HEK293 (cell line): ENCODE data around the gene SS18.

ENCODE experiments used
- CTCF ChIA-PET: fragments of 350-600 bp; formaldehyde crosslinking; extraction: SDS; loops from one replicate; lab custom pipeline; 2021; ENCODE audit warnings: antibody characterized with exemption; lab: Yijun Ruan, JAX
- POLR2A ChIA-PET: fragments of 300-600 bp; formaldehyde crosslinking; extraction: SDS; loops from one replicate; lab custom pipeline; 2020; ENCODE audit warnings: antibody characterized with exemption, inconsistent platforms; lab: Yijun Ruan, JAX
- H3K27ac ChIP-seq: fragments of 200-500 bp; sonication (Bioruptor generic); 2 replicates; pipeline ENCODE4 v1.5.1; 2014; ENCODE audit warnings: low read depth, low read length, control low read depth, inconsistent platforms; ENCODE audit errors: extremely low read depth
- H3K36me3 ChIP-seq, 2 experiments: fragments of 200-500 bp in 1 of 2; sonication (Bioruptor generic) in 1 of 2; 1 replicate in 1 of 2; 2 replicates in 1 of 2; pipeline ENCODE4 v1.5.1; 2014 to 2017; ENCODE audit warnings: inconsistent platforms in 2 of 2, low read length in 2 of 2; ENCODE audit not compliant: control insufficient read depth in 2 of 2, insufficient read depth in 1 of 2
- H3K4me1 ChIP-seq: fragments of 200-500 bp; sonication (Bioruptor generic); 2 replicates; pipeline ENCODE4 v1.5.1; 2014; ENCODE audit warnings: mild to moderate bottlenecking, low read length, inconsistent platforms; ENCODE audit not compliant: control insufficient read depth, insufficient read depth
- H3K4me3 ChIP-seq: 2 replicates; pipeline ENCODE4 v1.5.1; 2011; ENCODE audit warnings: low read depth, mild to moderate bottlenecking, control low read depth, low read length, moderate library complexity
- H3K9me3 ChIP-seq: fragments of 200-500 bp; sonication (Bioruptor generic); 2 replicates; pipeline ENCODE4 v1.5.1; 2014; ENCODE audit warnings: low read depth, low read length, inconsistent platforms; ENCODE audit not compliant: control insufficient read depth, insufficient read depth
- HOXA7 ChIP-seq: sonication (generic); formaldehyde crosslinking; IDR thresholded peaks from 2 replicates; pipeline ENCODE4 v1.8.1; 2022; ENCODE audit warnings: missing genetic modification reagents, borderline replicate concordance
- HOXC10 ChIP-seq: sonication (generic); formaldehyde crosslinking; IDR thresholded peaks from 2 replicates; pipeline ENCODE4 v1.8.1; 2023; ENCODE audit warnings: mild to moderate bottlenecking, missing genetic modification reagents
- MYNN ChIP-seq: fragments of 450-650 bp; formaldehyde crosslinking; IDR thresholded peaks from 2 replicates; pipeline ENCODE4 v1.5.1; 2016; ENCODE audit warnings: missing biosample characterization, missing genetic modification characterization, borderline replicate concordance
- YY2 ChIP-seq: fragments of 450-650 bp; formaldehyde crosslinking; IDR thresholded peaks from 2 replicates; pipeline ENCODE4 v1.5.1; 2016; ENCODE audit warnings: missing biosample characterization, missing genetic modification characterization
- ZBTB48 ChIP-seq: fragments of 450-650 bp; formaldehyde crosslinking; IDR thresholded peaks from 2 replicates; pipeline ENCODE4 v1.5.1; 2016; ENCODE audit warnings: missing biosample characterization, missing genetic modification characterization
- ZFP37 ChIP-seq: fragments of 450-650 bp; formaldehyde crosslinking; IDR thresholded peaks from 2 replicates; pipeline ENCODE4 v1.5.1; 2016; ENCODE audit warnings: missing biosample characterization, missing genetic modification characterization
- ZNF214 ChIP-seq: fragments of 450-650 bp; formaldehyde crosslinking; IDR thresholded peaks from 2 replicates; pipeline ENCODE4 v1.5.1; 2017; ENCODE audit warnings: missing biosample characterization, mild to moderate bottlenecking, missing genetic modification characterization, borderline replicate concordance
- ZNF23 ChIP-seq: fragments of 450-650 bp; formaldehyde crosslinking; IDR thresholded peaks from 2 replicates; pipeline ENCODE4 v1.5.1; 2016; ENCODE audit warnings: missing biosample characterization, missing genetic modification characterization, borderline replicate concordance
- ZNF24 ChIP-seq: fragments of 450-650 bp; formaldehyde crosslinking; IDR thresholded peaks from 2 replicates; pipeline ENCODE4 v1.5.1; 2016; ENCODE audit warnings: missing biosample characterization, missing genetic modification characterization
- ZNF292 ChIP-seq: fragments of 450-650 bp; formaldehyde crosslinking; IDR thresholded peaks from 2 replicates; pipeline ENCODE4 v1.5.1; 2016; ENCODE audit warnings: low read depth, missing biosample characterization, missing genetic modification characterization, borderline replicate concordance
- ZNF37A ChIP-seq: fragments of 450-650 bp; IDR thresholded peaks from 2 replicates; pipeline ENCODE4 v1.5.1; 2018; ENCODE audit warnings: missing biosample characterization, missing genetic modification characterization
- ZNF530 ChIP-seq: fragments of 450-650 bp; formaldehyde crosslinking; IDR thresholded peaks from 2 replicates; pipeline ENCODE4 v1.5.1; 2016; ENCODE audit warnings: low read depth, missing biosample characterization, missing genetic modification characterization
- ZNF629 ChIP-seq: fragments of 450-650 bp; formaldehyde crosslinking; IDR thresholded peaks from 2 replicates; pipeline ENCODE4 v1.5.1; 2017; ENCODE audit warnings: missing biosample characterization, missing genetic modification characterization
- ZNF677 ChIP-seq: fragments of 450-650 bp; IDR thresholded peaks from 2 replicates; pipeline ENCODE4 v1.5.0; 2018; ENCODE audit warnings: missing biosample characterization, mild to moderate bottlenecking, missing genetic modification characterization, moderate library complexity
- ZNF776 ChIP-seq: fragments of 450-650 bp; formaldehyde crosslinking; IDR thresholded peaks from 2 replicates; pipeline ENCODE4 v1.5.0; 2017; ENCODE audit warnings: missing biosample characterization, missing genetic modification characterization, borderline replicate concordance
- TF ChIP-seq, protein P1 (sequence below): fragments of 450-650 bp; formaldehyde crosslinking; IDR thresholded peaks from 2 replicates; pipeline ENCODE4 v1.5.1; 2016; ENCODE audit warnings: missing biosample characterization, missing genetic modification characterization, borderline replicate concordance
- TF ChIP-seq, protein P2 (sequence below): fragments of 450-650 bp; formaldehyde crosslinking; IDR thresholded peaks from 2 replicates; pipeline ENCODE4 v1.5.1; 2017; ENCODE audit warnings: missing biosample characterization, mild to moderate bottlenecking, missing genetic modification characterization, moderate library complexity
- TF ChIP-seq, protein P3 (sequence below): fragments of 450-650 bp; formaldehyde crosslinking; IDR thresholded peaks from 2 replicates; pipeline ENCODE4 v1.5.1; 2016; ENCODE audit warnings: missing biosample characterization, missing genetic modification characterization, low read depth

SS18 gene

DNA sequence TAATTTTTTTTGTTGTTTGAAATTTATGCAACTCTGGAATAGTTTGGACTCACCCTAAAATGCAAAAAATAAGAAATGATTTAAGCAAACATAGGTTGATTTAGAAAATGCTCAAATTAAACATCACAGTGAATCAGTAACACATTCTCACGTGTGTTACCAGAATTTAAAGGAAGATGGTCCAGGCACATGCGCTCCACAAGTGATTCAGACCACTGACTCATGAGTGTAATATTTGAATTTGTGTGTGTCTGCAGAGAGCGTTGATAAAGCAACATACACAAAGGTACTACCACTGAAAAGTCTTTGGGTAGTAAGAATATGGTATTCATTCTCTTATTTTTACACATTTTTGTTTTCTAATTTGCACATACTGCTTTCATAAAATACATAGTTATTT is 7.9 kb downstream of the SS18 start:
- ChIA-PET CTCF (no interaction called here), POLR2A (no interaction called here)
- H3K4me3 ChIP-seq, result no peak overlapping the region
- H3K4me1 ChIP-seq, result no peaks in the 10 kb centered on the region
- no peak for TF ChIP-seq ZNF292
- no peak for TF ChIP-seq HOXA7 (CRISPR knock-in tag)
- TF ChIP-seq ZNF37A (tag by site-specific recombination), result no peak
- no peak for TF ChIP-seq YY2 (tag by site-specific recombination)
- TF ChIP-seq ZNF629 (tag by site-specific recombination), result no peak
- no peak for TF ChIP-seq ZNF776 (tag by site-specific recombination)
- no peak for TF ChIP-seq HOXC10 (CRISPR knock-in tag)
- no peak for TF ChIP-seq ZBTB48 (tag by site-specific recombination)
- TF ChIP-seq, protein P1, sequence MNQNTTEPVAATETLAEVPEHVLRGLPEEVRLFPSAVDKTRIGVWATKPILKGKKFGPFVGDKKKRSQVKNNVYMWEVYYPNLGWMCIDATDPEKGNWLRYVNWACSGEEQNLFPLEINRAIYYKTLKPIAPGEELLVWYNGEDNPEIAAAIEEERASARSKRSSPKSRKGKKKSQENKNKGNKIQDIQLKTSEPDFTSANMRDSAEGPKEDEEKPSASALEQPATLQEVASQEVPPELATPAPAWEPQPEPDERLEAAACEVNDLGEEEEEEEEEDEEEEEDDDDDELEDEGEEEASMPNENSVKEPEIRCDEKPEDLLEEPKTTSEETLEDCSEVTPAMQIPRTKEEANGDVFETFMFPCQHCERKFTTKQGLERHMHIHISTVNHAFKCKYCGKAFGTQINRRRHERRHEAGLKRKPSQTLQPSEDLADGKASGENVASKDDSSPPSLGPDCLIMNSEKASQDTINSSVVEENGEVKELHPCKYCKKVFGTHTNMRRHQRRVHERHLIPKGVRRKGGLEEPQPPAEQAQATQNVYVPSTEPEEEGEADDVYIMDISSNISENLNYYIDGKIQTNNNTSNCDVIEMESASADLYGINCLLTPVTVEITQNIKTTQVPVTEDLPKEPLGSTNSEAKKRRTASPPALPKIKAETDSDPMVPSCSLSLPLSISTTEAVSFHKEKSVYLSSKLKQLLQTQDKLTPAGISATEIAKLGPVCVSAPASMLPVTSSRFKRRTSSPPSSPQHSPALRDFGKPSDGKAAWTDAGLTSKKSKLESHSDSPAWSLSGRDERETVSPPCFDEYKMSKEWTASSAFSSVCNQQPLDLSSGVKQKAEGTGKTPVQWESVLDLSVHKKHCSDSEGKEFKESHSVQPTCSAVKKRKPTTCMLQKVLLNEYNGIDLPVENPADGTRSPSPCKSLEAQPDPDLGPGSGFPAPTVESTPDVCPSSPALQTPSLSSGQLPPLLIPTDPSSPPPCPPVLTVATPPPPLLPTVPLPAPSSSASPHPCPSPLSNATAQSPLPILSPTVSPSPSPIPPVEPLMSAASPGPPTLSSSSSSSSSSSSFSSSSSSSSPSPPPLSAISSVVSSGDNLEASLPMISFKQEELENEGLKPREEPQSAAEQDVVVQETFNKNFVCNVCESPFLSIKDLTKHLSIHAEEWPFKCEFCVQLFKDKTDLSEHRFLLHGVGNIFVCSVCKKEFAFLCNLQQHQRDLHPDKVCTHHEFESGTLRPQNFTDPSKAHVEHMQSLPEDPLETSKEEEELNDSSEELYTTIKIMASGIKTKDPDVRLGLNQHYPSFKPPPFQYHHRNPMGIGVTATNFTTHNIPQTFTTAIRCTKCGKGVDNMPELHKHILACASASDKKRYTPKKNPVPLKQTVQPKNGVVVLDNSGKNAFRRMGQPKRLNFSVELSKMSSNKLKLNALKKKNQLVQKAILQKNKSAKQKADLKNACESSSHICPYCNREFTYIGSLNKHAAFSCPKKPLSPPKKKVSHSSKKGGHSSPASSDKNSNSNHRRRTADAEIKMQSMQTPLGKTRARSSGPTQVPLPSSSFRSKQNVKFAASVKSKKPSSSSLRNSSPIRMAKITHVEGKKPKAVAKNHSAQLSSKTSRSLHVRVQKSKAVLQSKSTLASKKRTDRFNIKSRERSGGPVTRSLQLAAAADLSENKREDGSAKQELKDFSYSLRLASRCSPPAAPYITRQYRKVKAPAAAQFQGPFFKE (tag by site-specific recombination), result no peak
- TF ChIP-seq, protein P2, sequence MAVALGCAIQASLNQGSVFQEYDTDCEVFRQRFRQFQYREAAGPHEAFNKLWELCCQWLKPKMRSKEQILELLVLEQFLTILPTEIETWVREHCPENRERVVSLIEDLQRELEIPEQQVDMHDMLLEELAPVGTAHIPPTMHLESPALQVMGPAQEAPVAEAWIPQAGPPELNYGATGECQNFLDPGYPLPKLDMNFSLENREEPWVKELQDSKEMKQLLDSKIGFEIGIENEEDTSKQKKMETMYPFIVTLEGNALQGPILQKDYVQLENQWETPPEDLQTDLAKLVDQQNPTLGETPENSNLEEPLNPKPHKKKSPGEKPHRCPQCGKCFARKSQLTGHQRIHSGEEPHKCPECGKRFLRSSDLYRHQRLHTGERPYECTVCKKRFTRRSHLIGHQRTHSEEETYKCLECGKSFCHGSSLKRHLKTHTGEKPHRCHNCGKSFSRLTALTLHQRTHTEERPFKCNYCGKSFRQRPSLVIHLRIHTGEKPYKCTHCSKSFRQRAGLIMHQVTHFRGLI (tag by site-specific recombination), result no peak
- TF ChIP-seq, protein P3, sequence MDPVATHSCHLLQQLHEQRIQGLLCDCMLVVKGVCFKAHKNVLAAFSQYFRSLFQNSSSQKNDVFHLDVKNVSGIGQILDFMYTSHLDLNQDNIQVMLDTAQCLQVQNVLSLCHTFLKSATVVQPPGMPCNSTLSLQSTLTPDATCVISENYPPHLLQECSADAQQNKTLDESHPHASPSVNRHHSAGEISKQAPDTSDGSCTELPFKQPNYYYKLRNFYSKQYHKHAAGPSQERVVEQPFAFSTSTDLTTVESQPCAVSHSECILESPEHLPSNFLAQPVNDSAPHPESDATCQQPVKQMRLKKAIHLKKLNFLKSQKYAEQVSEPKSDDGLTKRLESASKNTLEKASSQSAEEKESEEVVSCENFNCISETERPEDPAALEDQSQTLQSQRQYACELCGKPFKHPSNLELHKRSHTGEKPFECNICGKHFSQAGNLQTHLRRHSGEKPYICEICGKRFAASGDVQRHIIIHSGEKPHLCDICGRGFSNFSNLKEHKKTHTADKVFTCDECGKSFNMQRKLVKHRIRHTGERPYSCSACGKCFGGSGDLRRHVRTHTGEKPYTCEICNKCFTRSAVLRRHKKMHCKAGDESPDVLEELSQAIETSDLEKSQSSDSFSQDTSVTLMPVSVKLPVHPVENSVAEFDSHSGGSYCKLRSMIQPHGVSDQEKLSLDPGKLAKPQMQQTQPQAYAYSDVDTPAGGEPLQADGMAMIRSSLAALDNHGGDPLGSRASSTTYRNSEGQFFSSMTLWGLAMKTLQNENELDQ, result no peak
- TF ChIP-seq ZNF23 (tag by site-specific recombination), result no peak
- TF ChIP-seq ZNF214 (tag by site-specific recombination), result no peak
- no peak for TF ChIP-seq ZNF530 (tag by site-specific recombination)
- TF ChIP-seq ZNF677 (tag by site-specific recombination), result no peak
- TF ChIP-seq MYNN (tag by site-specific recombination), result no peak
- TF ChIP-seq ZNF24 (tag by site-specific recombination), result no peak
- TF ChIP-seq ZFP37 (tag by site-specific recombination), result no peak
- H3K27ac ChIP-seq, result no peak overlapping the region
- H3K36me3 ChIP-seq, result peaks cover 17 to 69% of the 10 kb centered on the region in 2 experiments
- no peaks in the 10 kb centered on the region for H3K9me3 ChIP-seq
